Uterus (tissue), 2 donors: ENCODE results near the gene MXRA7.

Experiments
- POLR2A ChIP-seq, 2 donors: fragments of 450-650 bp; IDR thresholded peaks; one replicate each; pipeline ENCODE4 v1.6.1; 2016; ENCODE audit warnings: antibody characterized with exemption in 2 of 2, mild to moderate bottlenecking in 1 of 2, moderate library complexity in 1 of 2
- TF ChIP-seq, protein P1 (sequence below), 4 experiments: fragments of 200-600 bp in 2 of 4; fragments of 450-650 bp in 2 of 4; sonication (generic) in 2 of 4; IDR thresholded peaks; one replicate each; pipeline ENCODE4 v1.5.1; 2016 to 2019; ENCODE audit warnings: antibody characterized with exemption in 4 of 4, mild to moderate bottlenecking in 2 of 4, moderate library complexity in 1 of 4

- TF ChIP-seq, protein P1, sequence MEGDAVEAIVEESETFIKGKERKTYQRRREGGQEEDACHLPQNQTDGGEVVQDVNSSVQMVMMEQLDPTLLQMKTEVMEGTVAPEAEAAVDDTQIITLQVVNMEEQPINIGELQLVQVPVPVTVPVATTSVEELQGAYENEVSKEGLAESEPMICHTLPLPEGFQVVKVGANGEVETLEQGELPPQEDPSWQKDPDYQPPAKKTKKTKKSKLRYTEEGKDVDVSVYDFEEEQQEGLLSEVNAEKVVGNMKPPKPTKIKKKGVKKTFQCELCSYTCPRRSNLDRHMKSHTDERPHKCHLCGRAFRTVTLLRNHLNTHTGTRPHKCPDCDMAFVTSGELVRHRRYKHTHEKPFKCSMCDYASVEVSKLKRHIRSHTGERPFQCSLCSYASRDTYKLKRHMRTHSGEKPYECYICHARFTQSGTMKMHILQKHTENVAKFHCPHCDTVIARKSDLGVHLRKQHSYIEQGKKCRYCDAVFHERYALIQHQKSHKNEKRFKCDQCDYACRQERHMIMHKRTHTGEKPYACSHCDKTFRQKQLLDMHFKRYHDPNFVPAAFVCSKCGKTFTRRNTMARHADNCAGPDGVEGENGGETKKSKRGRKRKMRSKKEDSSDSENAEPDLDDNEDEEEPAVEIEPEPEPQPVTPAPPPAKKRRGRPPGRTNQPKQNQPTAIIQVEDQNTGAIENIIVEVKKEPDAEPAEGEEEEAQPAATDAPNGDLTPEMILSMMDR (IDR thresholded peaks at IDR 0.05): no peak
- no peak for TF ChIP-seq POLR2A (IDR thresholded peaks at IDR 0.05)
Observed at GRCh38 chr17:76748657-76749056, 37.9 kb upstream of the MXRA7 start.
